Stimulated activated CD4-positive, alpha-beta T cell treated with anti-CD3 and anti-CD28 coated beads, Interleukin-2, amount 100 ng/mL, for 4 hours (primary cell): ENCODE data around the gene OR51B2.

Source experiments
- DNase-seq: peaks from one replicate; pipeline ENCODE4 v3.0.0-alpha.2; 2020; ENCODE audit warnings: low read depth

OR51B2 gene

GRCh38 chr11:5283882-5284281 lies 40.2 kb downstream of the OR51B2 start:
- DNase-seq = no peak

- DNase-seq = no peak
Observed at GRCh38 chr11:5283086-5283485, 41.0 kb downstream of the OR51B2 start.

GRCh38 chr11:5282628-5283027 lies 41.5 kb downstream of the OR51B2 start:
- DNase-seq = no peak

DNA sequence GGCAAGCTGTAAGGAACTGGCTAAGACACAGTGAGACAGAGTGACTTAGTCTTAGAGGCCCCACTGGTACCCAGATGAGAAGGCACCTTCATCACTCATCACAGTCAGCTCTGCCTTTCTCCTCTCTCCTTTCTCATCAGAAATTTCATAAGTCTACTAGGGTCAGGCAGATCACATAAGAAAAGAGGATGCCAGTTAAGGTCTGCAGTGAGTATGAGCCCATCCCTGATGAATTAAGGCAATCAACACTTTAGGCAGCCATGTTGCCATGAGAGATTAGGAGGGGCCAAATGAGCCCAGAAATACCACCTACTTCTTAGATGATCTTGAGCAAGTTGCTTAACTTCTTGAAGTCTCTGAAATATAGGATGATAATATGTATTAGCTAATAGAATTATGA lies 42.5 kb downstream of the OR51B2 start:
- DNase-seq = no peak

DNA sequence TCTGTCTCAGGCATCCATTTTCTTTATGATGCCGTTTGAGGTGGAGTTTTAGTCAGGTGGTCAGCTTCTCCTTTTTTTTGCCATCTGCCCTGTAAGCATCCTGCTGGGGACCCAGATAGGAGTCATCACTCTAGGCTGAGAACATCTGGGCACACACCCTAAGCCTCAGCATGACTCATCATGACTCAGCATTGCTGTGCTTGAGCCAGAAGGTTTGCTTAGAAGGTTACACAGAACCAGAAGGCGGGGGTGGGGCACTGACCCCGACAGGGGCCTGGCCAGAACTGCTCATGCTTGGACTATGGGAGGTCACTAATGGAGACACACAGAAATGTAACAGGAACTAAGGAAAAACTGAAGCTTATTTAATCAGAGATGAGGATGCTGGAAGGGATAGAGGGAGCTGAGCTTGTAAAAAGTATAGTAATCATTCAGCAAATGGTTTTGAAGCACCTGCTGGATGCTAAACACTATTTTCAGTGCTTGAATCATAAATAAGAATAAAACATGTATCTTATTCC lies 43.5 kb downstream of the OR51B2 start:
- peak; percentile 6 for DNase-seq

DNA sequence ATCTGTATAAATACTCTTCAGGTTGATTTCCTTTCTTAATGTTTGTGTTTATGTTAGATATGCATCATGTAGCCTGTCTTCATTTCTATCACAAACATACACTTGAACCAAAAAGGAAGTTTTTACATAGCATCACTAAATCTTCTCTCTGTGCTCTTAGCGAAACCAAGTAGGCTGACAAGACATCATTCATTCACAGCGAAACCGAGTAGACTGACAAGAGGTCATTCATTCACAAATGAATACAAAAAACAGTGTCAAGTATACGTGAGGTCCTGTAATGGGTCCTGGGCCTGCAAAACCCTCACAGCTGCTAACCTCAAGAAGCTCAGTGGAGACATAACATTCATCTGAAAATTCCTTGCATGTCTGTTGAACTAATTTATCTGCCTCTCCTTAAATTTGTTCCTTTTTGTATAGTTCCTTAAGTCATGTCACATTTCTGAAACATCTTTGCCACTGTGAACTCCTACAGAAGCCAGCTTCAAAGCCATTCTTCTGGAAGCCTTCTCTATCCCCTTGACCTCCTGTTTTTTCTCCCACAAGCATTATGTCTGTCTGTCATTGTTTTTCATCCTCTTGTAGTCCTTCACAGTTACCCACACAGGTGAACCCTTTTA lies 44.5 kb downstream of the OR51B2 start:
- DNase-seq = no peak

GRCh38 chr11:5277807-5278382 lies 46.2 kb downstream of the OR51B2 start:
- DNase-seq = no peak

GRCh38 chr11:5276697-5277096 lies 47.4 kb downstream of the OR51B2 start:
- DNase-seq = no peak

- no peak for DNase-seq
Observed at GRCh38 chr11:5275369-5276110, 48.6 kb downstream of the OR51B2 start.

GRCh38 chr11:5274395-5274794 lies 49.7 kb downstream of the OR51B2 start:
- no peak for DNase-seq
